Astrocyte (in vitro differentiated cells and primary cell): ENCODE data around the gene IL34.

Source experiments
- CTCF ChIP-seq: IDR thresholded peaks from 2 replicates; pipeline ENCODE4 v1.5.1; 2011; ENCODE audit warnings: low read depth, mild to moderate bottlenecking, inconsistent platforms, low read length, moderate library complexity; ENCODE audit not compliant: insufficient read depth
- EZH2 ChIP-seq: IDR thresholded peaks from 2 replicates; pipeline ENCODE4 v1.6.1; 2012; ENCODE audit warnings: mild to moderate bottlenecking, low read length, inconsistent platforms; ENCODE audit not compliant: insufficient read depth

DNA sequence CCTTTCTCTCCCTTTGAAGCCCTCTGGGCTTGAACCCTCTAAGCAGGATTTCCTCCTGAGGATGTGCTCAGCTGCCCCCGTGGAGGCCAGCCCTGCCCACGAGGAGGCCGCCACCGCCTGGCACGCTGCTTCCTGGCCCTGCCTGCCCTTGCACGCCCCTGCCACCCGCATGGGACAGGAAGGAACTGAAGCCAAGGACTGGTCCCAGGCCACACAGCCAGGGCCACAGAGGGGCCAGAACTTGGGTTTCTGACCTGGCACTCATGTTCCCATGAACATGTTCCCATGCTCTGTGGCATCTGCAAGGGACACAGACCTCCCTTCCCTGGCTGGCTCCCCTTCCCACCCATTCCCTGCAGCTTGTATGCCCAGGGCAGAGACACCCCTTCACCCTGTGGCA lies 63.6 kb downstream of the IL34 start:
- TF ChIP-seq CTCF = no peak
- no peak for TF ChIP-seq EZH2
